GM18502 (cell line): ENCODE data around the gene PACSIN3.
A peak's percentile ranks its signal among the peaks of the same experiment; 100 is the strongest.
"Not testable (repeated sequence)": the region's sequence is repeated elsewhere in the genome, so short reads cannot be mapped to it uniquely, and the experiment has no call there.

Source experiments
- ATAC-seq: cut with Tn5 transposase; IDR thresholded peaks from one replicate; pipeline ENCODE4 v1.9.1; 2021; ENCODE audit warnings: mild to moderate bottlenecking; ENCODE audit not compliant: unreplicated experiment, poor library complexity

The PACSIN3 gene

DNA sequence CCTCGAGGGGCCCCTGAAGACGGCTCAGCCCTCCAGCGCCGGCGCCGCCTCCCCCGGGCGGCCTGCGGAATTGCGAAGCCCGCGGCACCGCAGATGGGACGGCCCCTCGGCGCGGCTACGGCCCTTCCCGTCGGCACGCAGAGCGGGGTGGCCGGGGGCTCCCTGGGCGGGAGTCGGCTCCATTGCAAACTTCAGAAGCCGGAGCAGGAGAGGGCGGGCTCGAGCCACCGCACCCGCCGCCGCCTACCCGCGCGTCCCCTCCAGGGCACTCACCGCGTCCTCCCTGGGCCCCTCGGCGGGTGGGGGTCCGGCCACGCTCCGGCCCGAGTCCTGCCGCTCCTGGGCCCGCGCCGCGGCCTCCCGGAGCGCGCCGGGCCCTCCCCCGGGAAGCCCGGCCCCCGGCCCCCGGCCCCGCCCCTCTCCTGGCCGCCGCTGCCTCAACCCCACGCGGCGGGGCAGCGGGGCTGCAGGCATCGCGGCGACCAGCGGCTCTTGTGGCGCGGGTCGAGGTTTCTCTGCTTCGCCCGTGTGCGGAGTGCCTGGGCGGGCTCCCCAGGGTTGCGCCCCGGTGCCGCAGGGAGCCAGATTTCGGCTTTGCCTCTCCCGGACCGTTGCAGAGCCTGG is at the start of gene PACSIN3:
PACSIN3 (minus strand) TSS at position 359 of the 624 bp plus-strand sequence. CDS start 3,707 bp downstream, outside the sequence.
- ATAC-seq = peak; percentile 56

DNA sequence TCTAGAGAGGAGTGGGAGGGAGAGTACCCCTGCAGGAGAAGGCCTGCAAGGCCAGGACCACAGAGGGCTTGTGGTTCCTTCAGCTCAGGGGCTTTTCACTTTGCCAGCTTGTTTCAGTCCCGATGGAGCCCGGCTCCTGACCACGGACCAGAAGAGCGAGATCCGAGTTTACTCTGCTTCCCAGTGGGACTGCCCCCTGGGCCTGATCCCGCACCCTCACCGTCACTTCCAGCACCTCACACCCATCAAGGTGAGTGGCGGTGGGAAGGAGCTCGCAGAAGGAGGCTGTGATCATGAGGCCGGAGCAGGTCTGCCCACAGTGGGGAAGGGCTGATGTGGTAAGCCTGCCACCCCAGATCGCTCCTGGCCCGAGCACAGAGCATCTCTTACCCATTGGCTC is 48.9 kb upstream of the PACSIN3 start:
- ATAC-seq = no peak

DNA sequence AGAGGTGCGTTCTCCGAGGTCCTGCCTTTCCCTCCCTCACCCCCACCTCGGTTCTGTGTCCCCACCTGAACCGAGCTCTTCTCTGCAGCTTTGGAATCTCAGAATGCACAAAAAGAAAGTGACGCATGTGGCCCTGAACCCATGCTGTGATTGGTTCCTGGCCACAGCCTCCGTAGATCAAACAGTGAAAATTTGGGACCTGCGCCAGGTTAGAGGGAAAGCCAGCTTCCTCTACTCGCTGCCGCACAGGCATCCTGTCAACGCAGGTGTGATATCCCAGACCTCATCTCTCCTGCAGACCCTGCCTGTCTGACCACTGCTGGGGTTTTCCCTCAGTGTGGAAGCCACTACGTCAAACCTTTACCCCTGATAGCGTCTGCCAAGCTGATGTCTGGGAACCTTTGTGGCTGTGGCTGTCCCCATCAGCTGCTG is 48.5 kb upstream of the PACSIN3 start:
- no peak for ATAC-seq

- no peak for ATAC-seq
These were observed 47.9 kb upstream of the PACSIN3 start for GRCh38 chr11:47233989-47234668.

DNA sequence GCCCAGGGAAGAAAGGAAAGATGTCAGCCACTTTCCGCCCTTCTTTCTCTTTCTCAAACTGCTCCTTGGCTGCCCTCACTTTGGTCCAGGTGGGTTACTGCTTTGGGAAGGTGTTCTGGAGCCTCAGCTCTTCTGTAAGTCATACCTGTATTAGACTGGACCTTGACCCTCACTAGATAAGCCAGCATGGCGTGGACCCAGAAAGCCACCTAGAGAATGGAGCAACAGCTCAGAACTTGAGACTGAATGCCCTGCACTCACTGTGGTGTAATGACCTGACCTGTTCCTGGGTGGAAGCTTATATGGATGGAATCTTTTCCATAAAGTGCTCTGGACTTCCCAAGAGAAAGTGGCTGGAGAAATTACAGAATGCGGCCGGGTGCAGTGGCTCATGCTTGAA is 46.8 kb upstream of the PACSIN3 start:
- no peak for ATAC-seq

DNA sequence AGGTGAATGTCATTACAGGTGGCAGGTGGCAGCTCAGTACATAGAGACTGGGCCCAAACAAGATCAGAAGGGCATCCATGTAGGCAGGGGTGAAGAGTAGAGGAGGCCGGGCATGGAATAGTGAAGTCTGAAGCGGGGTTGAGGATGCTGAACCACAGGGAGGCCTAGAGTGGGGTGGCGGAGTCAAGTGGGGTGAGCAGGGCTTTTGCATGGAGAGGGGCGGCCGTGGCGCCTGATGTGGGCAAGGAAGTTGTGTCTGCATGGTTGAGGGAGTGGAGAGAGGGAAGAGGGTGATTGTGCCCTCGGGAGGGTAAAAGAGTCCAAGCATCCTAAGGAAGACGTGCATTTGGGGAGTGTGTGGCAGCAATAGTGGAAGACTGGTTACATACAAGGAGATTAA is 42.9 kb upstream of the PACSIN3 start:
- no peak for ATAC-seq

GRCh38 chr11:47225552-47226400 is 39.5 kb upstream of the PACSIN3 start:
- ATAC-seq = peak; percentile 82

- ATAC-seq = no peak
These were observed 36.5 kb upstream of the PACSIN3 start for GRCh38 chr11:47222696-47223095.

DNA sequence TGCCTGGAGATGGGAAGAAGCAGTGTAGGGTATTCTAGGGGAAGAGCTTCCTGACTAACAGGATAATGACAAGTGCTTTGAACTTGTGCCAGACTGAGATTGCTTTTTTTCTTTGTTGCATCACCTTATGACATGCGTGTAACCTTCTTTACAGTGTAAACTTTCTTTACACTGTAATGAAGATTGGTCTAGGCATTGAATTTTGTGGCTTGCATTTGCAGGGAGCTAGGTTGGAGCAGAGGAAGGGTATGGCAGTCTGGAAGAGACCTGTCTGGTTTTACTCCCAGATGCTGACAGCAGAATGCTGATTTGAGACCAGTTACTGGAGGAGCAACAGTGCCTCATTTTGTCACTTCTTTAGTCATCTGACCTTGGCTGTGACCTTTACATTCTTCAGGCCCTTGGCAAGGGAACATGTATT is 34.2 kb upstream of the PACSIN3 start:
- no peak for ATAC-seq

GRCh38 chr11:47216121-47216798 is 30.0 kb upstream of the PACSIN3 start:
- ATAC-seq = peak; percentile 43

DNA sequence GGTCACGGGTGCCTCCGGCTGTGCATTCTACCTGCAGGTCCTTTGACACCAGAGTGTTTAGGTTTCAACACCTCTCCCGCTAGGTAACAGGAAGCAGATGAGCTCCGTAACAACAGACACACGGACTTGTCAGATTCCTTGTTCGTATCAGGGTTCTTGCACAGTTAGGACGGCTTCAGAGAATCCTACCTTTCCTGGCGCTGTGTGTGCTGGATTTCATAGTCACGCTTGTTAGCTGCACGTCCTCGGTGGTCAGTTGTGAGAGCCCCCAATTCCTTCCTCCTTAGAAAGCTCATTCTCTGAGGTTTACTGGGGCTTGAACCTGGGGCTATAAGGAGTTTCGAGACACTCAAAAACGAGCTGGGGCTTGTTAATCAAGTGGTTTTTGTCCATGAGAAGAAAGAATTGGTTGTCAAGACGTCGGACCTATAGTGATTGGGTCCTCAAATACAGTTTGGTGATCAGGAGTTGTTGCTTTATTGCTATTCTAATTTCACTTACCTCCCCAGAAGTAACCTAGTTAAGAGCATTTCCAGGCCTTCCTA is 29.2 kb upstream of the PACSIN3 start:
- ATAC-seq = no peak

DNA sequence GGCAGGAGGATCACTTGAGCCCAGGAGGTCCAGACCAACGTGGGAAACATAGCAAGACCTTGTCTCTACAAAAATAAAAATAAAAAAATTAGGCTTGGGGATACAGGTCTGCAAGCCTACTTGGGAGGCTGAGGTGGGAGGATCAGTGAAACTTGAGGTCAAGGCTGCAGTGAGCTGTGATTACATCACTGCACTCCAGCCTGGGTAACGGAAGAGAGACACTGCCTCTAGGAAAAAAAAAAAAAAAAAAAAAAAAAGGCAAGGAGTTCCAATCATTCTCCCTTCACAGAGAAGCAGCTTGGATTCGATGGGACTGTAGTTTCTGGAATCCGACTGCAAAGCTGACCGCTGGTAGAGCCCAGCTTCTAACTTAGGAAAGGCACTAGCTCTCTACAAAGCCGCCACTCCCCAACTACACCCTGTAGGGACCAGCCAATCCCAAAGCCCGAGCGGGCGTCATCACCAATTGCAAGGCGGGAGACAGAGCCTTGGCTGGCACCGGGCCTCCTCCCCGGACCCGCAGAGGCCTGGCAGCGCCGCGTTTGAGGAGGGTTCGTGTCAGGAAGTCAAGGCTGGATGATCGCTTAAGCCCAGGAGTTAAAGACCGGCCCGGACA is 27.8 kb upstream of the PACSIN3 start:
- ATAC-seq = peak; percentile 68

DNA sequence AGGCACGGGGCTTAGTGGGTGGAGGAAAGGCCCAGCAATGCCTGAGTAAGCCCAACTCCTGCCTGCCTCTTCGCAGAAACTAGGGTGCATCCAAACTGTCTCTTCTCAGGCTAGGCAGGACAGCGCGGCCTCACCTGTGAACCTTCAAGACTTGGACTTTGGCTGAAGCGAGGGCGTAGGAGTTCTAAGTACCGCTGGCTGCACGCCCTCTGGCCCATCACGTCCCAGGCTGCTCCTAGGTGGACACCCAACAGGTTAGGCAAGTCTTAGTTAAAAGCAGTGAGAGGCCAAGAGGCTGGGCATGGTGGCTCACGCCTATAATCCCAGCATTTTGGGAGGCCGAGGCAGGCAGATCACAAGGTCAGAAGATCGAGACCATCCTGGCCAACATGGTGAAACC is 26.7 kb upstream of the PACSIN3 start:
- ATAC-seq = no peak

GRCh38 chr11:47208628-47209027 is 22.4 kb upstream of the PACSIN3 start:
- ATAC-seq = no peak

DNA sequence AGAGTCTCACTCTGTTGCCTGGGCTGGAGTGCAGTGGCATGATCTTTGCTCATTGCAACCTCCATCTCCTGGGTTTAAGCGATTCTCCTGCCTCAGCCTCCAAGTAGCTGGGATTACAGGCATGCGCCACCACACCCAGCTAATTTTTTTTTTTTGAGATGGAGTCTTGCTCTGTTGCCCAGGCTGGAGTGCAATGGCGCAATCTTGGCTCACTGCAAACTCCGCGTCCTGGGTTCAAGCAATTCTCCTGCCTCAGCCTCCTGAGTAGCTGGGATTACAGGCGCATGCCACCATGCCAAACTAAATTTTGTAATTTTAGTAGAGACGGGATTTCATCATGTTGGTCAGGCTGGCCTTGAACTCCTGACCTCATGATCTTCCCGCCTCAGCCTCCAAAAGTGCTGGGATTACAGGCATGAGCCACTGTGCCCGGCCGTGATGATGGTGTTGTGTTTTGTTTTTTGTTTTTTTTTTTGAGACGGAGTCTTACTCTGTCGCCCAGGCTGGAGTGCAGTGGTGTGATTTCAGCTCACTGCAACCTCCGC is 21.8 kb upstream of the PACSIN3 start:
- not testable (repeated sequence) for ATAC-seq

DNA sequence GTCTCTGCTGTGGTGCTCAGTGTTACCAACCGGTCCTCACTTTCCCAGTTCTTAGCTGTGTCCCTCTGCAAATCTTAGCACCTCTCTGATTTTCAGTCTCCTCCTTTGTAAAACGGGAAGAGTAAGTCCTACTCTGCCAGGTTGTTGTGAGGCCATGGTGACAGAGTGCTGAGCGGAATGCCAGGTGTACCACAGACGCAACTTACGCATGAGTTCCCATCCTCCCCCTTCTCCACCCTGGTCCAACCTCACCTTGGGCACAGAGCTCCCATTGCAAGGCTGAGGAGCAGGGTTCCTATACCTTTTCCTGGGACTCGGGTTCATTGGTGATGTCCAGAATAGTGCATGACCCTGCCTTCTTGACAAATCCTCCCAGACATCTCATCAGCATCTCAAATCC is 21.2 kb upstream of the PACSIN3 start:
- ATAC-seq = no peak

GRCh38 chr11:47206577-47206976 is 20.3 kb upstream of the PACSIN3 start:
- ATAC-seq = not testable (repeated sequence)

- no peak for ATAC-seq
These were observed 18.4 kb upstream of the PACSIN3 start for GRCh38 chr11:47204637-47204989.

GRCh38 chr11:47202576-47202975 is 16.3 kb upstream of the PACSIN3 start:
- no peak for ATAC-seq

DNA sequence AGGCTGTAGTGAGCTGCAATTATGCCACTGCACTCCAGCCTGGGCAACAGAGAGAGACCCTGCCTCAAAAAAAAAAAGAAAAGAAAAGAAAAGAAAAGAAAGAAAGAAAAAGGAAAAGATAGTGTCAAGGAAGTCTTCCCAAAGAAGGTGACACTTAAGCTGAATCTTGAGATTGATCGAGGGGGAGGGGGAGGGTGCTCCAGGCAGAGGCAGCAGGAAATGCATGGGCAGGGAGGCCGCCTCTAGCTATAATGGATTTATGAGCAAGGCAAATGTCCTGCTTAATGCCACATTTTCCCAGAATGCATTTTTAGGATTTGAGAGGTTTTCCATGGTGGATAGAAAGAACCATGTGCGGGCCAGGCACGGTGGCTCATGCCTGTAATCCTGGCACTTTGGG is 14.8 kb upstream of the PACSIN3 start:
- no peak for ATAC-seq
